ENCODE measurements around the gene HSFX3. TPM values are rescaled to one million over a fixed set of nuclear protein-coding genes. Genes with fewer than 3 reads are reported as not detected.
"Not testable (repeated sequence)": the region's sequence is repeated elsewhere in the genome, so short reads cannot be mapped to it uniquely, and the experiment has no call there.

HSFX3 gene
- polyA plus RNA-seq (ENCODE audit: insufficient read depth in 1 of 5, insufficient read length in 5 of 5, low replicate concordance in 1 of 5) = under 1 TPM in 1 of 5 donors, not detected in 4; 0.19 TPM
- long read RNA-seq, donor 1 = 0 reads
- long read RNA-seq, donor 2 = 0 reads
- long read RNA-seq, donor 3 = 0 reads
- long read RNA-seq, donor 4 = 0 reads
- long read RNA-seq, donor 5 = 0 reads
- long read RNA-seq, donor 6 = 0 reads
- long read RNA-seq, donor 7 = 0 reads
- long read RNA-seq, donor 8 = 0 reads

DNA sequence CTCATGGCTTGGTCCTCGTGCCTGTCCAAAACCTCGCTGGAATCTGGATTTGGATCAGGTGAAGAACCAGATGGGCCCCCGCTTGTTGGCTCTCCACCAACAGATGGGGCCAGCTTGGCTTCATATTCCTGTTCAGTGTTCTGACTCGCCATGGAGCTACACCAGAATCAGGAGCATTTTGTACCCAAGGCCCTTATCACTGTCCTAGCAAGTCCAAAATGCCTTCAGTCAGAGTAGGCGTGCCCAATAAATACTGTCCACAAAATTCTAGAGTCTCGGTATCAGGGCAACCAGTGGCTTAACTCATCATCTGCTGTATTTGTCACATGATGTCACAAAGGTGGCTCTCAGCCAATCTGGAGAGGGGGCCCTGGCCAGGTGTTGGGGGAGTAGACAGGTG, at the start of gene HSFX3:
Gene HSFX3 (minus strand): TSS at position 224 of the 400 bp plus-strand sequence. CDS start 72 bp downstream, at position 152.
- DNase-seq = not testable (repeated sequence)

DNA sequence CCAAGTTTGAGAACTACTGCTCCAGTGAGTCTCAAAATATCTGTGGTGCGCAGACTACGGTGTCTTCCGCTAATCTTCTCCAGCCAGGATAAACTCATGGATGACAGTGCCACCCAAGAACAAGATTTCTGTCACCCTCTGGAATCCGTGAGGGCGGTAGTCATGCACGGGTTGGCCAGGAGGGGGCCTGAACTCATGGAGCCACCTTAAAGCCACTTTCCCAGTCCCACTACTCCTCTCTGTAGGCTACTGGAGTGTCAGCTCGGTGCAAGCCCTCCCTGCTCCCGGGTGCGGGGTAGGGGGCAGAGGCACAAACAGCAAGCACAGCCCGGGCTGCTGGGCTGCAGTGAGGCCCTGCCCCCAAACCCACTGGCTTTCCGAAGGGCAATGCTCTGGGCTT, 48.9 kb upstream of the HSFX3 start:
- DNase-seq = not testable (repeated sequence)

DNA sequence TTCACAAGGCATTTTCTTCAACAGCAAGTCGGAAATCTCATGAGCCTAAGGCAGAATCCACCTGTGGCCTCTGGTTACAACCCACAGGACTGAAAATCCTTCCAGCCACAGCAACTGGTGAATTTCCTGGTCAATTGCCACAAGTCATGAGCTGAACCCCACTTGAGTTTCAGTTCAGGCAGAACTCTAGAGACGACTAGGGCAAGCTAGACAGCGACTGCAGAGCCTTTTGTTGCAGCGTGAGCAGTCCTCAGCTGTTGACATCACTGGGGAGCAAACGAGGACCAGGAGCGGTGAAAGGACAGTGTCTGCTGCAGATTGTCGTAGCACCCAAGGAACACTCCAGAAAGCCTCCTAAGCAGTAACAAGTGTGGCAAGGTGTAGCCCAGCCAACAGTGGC, 46.2 kb upstream of the HSFX3 start:
- DNase-seq = not testable (repeated sequence)

DNA sequence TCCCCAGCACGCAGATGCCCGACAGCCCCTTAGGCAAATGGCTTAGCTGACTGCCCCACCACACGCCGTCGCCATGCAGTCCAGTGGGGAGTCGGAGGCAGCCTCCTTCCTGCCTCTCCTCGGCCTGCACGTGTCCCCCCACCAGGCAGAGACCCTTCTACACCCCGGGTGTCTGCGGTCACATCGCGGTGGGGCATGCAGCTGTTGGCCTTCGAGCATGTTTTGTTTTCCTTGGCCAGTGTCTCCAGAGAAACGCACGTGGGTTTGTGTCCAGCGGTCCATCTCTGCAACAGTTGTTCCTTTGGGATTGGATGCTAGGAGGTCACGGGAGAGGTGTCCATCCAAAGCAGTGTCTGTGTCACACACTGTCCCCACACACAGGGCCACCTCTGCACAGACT, 45.5 kb upstream of the HSFX3 start, which contains the start of gene HSFX2:
Gene HSFX2 (minus strand): TSS at position 101 of the 400 bp plus-strand sequence. CDS start 614 bp downstream, outside the sequence.
- not testable (repeated sequence) for DNase-seq

DNA sequence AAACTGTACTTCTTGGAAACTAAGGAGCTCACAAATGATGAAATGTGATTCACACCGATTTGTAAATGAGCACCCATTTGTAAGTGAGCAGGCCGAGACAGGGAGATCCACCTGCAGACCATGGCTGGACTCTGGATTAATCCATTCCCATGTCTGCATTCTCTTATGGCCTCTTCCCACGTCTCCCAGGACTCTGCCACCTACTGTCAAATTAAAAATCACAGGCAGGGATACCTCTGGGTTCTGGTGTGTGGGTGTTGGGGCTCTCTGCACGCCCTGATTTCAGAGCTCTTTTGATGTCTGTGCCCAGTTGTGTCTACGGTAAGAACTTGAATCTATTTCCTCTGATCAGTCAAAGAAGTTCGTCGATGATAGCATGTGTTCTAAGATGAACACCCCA, 41.3 kb upstream of the HSFX3 start:
- not testable (repeated sequence) for DNase-seq

DNA sequence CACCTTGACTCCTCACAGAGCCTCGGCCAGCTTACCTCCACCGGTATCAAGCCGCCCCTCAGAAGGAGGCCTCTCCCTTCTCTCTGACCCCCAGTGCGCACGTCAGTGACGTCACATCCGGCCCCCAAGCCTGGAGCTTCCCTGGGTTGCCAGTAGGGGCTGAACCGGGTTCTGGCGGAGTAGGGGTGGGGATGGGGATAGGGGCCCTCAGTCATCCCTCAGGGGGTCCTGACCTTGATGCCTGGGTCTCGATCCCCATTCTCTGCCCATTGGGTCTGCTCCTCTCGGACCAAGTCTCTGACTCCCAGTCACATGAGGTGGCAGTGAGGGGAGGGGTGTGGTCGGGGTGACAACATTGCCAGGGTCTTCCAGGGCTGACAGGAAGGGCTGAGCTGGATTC, 37.6 kb upstream of the HSFX3 start, which contains the start of gene MAGEA9B:
Gene MAGEA9B (minus strand): TSS at position 101 of the 400 bp plus-strand sequence. CDS start 4,280 bp downstream, outside the sequence.
- not testable (repeated sequence) for DNase-seq

DNA sequence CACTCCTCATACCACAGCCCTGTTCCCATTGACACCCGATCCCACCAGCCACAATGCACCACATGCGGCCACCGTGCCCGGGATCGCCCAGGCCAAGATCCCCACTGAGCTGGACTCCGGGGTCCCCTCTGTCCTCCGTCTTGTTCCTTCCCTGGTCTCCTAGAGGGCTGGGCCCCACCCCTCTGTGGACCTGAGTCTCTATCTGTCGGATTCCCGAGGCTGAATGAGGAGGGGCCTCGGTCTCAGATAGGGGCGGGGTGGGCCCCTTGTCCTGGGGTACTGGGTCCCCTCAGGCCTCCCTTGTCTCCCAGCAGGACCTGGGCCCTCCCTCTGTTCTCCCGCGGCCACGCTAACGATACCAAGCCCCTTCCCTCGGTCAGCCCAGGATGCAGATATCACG, 35.9 kb upstream of the HSFX3 start:
- not testable (repeated sequence) for DNase-seq

- not testable (repeated sequence) for DNase-seq
Measured at GRCh38 chrX:149573456-149573855, 23.7 kb upstream of the HSFX3 start.

DNA sequence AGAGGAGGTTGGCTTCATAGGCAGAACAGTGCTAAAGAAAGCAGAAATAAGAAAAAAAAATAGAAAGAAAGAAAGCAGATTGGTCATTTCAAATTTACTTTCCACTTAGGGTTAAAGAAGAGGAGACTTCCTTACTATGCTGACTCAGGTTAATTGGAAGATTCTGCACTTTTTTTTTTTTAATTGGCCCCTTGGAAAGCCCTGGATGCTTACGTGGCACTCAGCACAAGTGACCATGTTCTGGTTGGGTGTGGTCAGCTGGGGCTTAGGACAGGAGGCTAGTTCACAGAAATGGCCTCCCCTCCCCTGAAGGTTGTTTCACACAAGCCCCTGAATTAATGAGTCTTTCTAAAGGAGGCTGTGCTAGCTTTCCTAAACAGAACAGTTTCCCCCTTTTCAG, 23.0 kb upstream of the HSFX3 start:
- DNase-seq = no peak

DNA sequence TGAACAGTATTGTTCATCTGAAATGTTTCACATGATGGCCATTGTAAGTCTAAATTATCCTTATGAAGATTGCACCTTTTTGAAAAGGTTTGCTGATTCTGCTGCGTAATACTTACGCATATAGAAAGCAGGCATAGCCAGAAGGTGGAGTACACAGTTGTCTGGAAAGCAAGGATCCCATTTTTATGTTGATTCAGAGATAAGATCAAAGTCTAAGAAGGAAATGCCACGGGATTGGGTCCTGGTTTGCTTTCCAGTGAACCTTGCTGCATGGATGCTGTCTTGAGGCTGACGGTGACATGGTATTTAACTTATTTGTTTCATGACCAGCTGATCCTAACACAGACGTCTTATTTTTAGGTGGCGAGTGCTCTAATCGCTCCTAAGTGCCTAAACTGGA, 22.0 kb upstream of the HSFX3 start:
- DNase-seq = no peak

DNA sequence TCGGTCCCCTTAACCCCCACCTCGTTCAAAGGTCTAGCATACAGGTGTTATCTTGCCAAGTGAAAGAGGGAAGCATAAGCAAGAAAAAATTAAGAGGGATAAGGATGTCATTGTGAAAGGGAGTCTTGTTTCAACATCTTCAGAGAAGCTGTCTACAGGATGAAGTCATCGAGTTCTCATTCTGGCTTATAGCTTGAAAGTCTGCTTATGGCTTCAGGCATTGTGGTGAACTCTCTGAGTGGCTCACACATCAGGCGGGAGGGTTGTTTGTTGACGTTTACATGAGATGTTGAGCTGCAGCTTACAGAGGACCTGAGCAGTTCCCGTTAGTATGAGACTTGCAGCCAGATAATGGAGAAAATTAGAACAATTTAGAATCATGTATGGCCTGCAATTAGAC, 20.9 kb upstream of the HSFX3 start:
- DNase-seq = no peak

DNA sequence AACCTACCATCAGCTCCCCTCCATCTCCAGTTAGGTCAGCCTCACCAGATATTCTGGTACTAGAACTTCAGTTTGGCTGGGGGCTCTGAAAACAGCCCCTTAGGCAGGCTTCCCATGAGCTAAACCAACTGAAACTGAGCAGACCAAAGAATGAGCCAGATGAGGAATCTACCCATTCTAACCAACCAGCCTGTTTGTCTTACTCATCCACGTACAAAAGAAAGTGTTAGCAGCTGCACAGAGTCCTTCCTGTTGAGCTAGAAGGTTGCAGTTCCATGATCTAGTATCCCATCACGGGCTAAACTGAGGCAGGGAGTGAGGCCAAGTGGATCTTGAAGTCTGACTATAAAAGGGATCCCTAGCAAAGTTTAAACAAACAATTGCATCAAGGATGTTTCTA, 20.0 kb upstream of the HSFX3 start:
- DNase-seq = no peak

DNA sequence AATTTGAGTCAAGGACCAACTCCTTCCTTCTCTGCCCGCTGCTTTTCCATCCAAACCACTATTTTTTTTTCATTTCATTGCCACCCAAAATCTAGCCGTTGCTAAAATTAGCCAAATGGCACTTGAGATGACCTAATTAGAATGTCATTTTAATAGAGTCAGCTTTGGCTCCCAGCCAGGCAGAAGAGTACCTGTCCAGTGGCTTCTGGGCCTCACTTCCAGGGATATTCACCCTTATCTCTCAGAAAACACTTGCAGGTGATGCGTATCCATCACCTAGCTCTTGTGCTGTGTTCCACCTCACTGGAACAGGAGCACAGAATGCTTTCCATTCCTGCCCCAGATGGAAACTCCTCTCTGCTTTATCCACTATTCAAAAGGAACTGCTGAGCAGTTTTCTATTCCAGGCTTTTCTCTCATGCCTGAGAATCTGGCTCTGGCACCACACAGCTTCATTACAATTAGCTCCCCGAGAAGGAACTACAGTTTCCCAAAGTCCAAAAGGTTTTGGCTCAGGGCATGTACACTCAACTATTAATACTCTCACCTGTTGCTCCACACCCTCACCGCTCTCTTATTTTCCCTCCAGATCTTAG, 19.1 kb upstream of the HSFX3 start:
- DNase-seq = no peak

- no peak for DNase-seq
Measured at GRCh38 chrX:149567621-149568417, 18.1 kb upstream of the HSFX3 start.

DNA sequence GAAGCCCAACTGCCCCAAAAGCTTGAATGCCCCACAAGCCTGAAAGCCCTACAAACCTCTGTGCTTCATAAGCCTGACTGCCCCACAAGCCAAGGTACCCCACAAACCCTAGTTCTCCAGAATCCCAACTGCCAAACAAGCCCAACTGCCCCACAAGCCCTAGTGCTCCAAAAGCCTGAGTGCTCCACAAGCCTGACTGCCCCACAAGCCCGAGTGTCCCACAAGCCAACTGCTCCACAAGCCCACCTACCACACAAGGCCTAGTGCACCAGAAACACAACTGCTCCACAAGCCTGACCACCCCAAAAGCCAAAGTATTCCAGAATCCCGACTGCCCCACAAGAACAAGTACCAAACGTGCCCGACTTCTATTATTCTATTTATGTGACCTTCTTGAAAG, 13.6 kb upstream of the HSFX3 start:
- DNase-seq = no peak

DNA sequence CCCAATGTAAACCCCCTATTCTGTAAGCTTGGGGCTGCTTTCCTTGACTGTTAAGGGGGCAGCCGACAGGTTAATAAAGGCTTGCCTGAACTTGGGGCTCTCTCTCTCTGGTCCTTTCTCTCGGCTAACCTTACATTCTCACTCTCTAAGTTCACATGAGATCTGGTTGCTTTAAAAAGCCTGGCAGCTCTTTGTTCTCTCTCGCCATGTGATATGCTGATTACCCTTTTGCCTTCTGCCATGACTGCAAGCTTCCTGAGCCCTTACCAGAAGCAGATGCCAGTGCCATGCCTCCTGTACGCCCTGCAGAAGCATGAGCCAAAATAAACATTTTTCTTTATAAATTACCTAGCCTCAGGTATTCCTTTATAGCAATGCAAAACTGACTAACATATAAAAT, 5.5 kb upstream of the HSFX3 start:
- not testable (repeated sequence) for DNase-seq

DNA sequence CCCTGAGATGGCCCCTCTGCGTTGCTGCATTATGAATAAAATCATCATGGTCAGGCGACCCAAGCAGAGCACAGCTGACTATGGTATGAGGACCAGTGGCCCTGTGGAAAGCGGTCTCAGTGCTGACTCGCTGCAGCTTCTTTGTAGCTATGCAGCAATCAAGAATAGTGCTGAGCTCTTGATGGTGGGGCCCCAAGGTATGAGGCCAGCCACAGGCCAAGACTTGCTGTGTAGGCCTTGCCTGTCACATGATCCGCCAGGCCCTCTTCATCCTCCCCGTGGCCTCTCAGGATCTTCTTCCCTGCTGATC, 2.2 kb upstream of the HSFX3 start:
- not testable (repeated sequence) for DNase-seq

DNA sequence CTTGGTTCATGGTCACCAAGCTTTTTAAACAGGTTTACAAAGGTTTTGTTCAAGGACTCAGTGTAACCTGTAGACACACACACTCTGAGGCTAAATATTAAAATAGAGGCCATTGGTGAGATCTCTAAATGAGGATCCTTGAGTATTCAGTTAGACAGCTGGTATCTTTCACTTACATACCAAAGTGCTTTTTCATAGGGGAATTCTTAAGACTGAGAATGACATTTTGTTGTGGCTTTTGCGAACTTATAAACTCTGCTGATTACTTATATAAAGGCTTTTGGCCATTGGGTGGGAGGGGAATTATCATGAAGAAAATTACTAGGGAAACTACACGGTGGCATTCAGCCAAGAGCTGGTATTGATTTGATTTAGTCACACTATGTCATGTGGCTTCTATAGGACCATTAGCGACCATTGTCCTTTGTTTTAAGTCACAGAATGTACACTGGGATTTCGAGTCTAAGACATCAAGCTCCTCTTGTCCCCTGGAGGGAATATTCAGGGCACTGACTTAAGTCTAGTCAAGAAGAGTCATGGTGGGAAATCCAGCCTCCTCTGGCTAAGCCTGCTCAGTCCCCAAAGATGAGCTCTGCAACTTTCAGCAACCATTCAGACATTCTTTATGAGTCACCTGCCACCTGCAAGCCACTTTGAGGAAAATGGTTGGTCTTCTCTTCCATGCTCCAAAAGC, 1.7 kb upstream of the HSFX3 start:
- not testable (repeated sequence) for DNase-seq

DNA sequence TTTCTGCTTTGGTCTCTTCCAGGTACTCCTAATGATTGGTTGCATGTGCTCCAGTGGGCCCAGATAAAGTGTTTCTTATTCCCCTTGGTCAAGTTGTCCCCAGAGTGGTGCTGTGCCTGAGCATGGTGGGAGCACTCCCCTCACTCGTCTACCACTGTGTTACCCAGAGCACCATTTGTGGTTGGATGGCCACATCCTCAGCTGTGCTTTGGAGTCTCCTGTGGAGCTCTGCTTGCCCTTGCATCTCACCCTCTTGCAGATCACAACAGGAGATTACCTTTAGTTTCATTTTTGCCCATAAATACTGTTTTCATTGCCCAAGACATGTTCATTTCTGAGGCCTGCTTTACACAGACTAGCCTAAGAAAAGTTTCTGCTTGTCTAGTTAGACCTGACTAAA, 730 bp upstream of the HSFX3 start:
- not testable (repeated sequence) for DNase-seq

- not testable (repeated sequence) for DNase-seq
Measured at GRCh38 chrX:149547782-149548181, 1.9 kb downstream of the HSFX3 start.

- DNase-seq = not testable (repeated sequence)
Measured at GRCh38 chrX:149546962-149547361, 2.8 kb downstream of the HSFX3 start.

Data from right lung (tissue), 10 donors.